HepG2 (cell line): ENCODE measurements around the gene THADA. TPM values are rescaled to one million over a fixed set of nuclear protein-coding genes. Genes with fewer than 3 reads are reported as not detected.

Experiments used
- FOXP4 ChIP-seq: sonication (generic); formaldehyde crosslinking; IDR thresholded peaks from 2 replicates; pipeline ENCODE4 v1.4.0; 2020; ENCODE audit warnings: missing genetic modification reagents
- MIER3 ChIP-seq: IDR thresholded peaks from 2 replicates; pipeline ENCODE4 v1.6.1; 2016; ENCODE audit warnings: missing compliant biosample characterization, borderline replicate concordance
- MLX ChIP-seq: IDR thresholded peaks from 2 replicates; pipeline ENCODE4 v1.6.1; 2016
- SNAPC4 ChIP-seq: sonication (generic); formaldehyde crosslinking; IDR thresholded peaks from 2 replicates; pipeline ENCODE4 v1.4.0; 2020; ENCODE audit warnings: mild to moderate bottlenecking, missing genetic modification reagents
- SRSF1 ChIP-seq: fragments of 200-400 bp; formaldehyde crosslinking; optimal IDR thresholded peaks from 2 replicates; pipeline ENCODE3; 2017; ENCODE audit warnings: mild to moderate bottlenecking, low read depth, low read length, moderate library complexity
- ZKSCAN8 ChIP-seq: IDR thresholded peaks from 2 replicates; pipeline ENCODE4 v1.6.1; 2016; ENCODE audit warnings: borderline replicate concordance, missing genetic modification reagents, missing compliant biosample characterization
- ZNF24 ChIP-seq: fragments of 450-650 bp; IDR thresholded peaks from 2 replicates; pipeline ENCODE4 v1.6.1; 2017; ENCODE audit warnings: antibody characterized with exemption, mild to moderate bottlenecking
- ZNF333 ChIP-seq: sonication (generic); formaldehyde crosslinking; IDR thresholded peaks from 2 replicates; pipeline ENCODE4 v1.4.0; 2020; ENCODE audit warnings: mild to moderate bottlenecking, missing genetic modification reagents, borderline replicate concordance
- ZNF605 ChIP-seq: sonication (generic); formaldehyde crosslinking; IDR thresholded peaks from 2 replicates; pipeline ENCODE4 v1.8.0; 2022; ENCODE audit warnings: mild to moderate bottlenecking, missing genetic modification reagents
- ZNF772 ChIP-seq: sonication (generic); formaldehyde crosslinking; IDR thresholded peaks from 2 replicates; pipeline ENCODE4 v1.5.0; 2020; ENCODE audit warnings: mild to moderate bottlenecking, missing genetic modification reagents
- ZNF792 ChIP-seq: IDR thresholded peaks from 2 replicates; pipeline ENCODE4 v1.6.1; 2016
- polyA plus RNA-seq, 8 experiments: library from polyadenylated mRNA; depleted of rRNA in 3 of 8; stranded (reverse) in 7 of 8; unstranded in 1 of 8; fragments of >200 nt; fragmentation: Illumina TruSeq in 4 of 8; extraction: Trizol in 4 of 8; gene quantifications; 2 replicates each; pipeline versions ENCODE4 v1.2.1 to v1.2.3, GENCODE V29; 2011 to 2016; ENCODE audit warnings: low read depth in 4 of 8, missing spikeins in 1 of 8, mixed read lengths in 1 of 8; ENCODE audit not compliant: insufficient read depth in 1 of 8
- total RNA-seq, 5 experiments: library from RNA; depleted of rRNA; stranded (reverse); fragments of >200 nt; fragmentation: Illumina TruSeq; extraction: Trizol; gene quantifications; 2 replicates each; pipeline ENCODE4 v1.2.3, GENCODE V29; 2016; ENCODE audit warnings: low read depth in 1 of 5
- TF ChIP-seq, protein P1 (sequence below): IDR thresholded peaks from 2 replicates; pipeline ENCODE4 v1.6.1; 2016; ENCODE audit warnings: low read depth, missing genetic modification reagents, missing compliant biosample characterization
- TF ChIP-seq, protein P2 (sequence below): sonication (generic); formaldehyde crosslinking; IDR thresholded peaks from 2 replicates; pipeline ENCODE4 v1.5.1; 2020; ENCODE audit warnings: missing genetic modification reagents, mild to moderate bottlenecking, borderline replicate concordance

Gene THADA
- total and polyA plus RNA-seq, 2 of the 13 experiments (the other 11 are each of a cell fraction or from before 2014, with no cell fraction given), result 12.7 to 21.7 TPM

- TF ChIP-seq SNAPC4 (CRISPR knock-in tag), result no peak
- peak; percentile 83 for TF ChIP-seq ZNF792
- TF ChIP-seq ZNF24, result 0 out of 2 replicates have a peak, but pooled peaks have one; percentile 7
- TF ChIP-seq ZNF772 (CRISPR knock-in tag), result peak; percentile 77; the same call in 1 of the 2 replicates
- TF ChIP-seq MIER3 (CRISPR knock-in tag), result peak; percentile 92; the same call in 1 of the 2 replicates
- peak; percentile 59; the same call in 1 of the 2 replicates for TF ChIP-seq ZKSCAN8 (CRISPR knock-in tag)
- peak; percentile 82 for TF ChIP-seq MLX (CRISPR knock-in tag)
- no peak for TF ChIP-seq ZNF605 (CRISPR knock-in tag)
- TF ChIP-seq, protein P1, sequence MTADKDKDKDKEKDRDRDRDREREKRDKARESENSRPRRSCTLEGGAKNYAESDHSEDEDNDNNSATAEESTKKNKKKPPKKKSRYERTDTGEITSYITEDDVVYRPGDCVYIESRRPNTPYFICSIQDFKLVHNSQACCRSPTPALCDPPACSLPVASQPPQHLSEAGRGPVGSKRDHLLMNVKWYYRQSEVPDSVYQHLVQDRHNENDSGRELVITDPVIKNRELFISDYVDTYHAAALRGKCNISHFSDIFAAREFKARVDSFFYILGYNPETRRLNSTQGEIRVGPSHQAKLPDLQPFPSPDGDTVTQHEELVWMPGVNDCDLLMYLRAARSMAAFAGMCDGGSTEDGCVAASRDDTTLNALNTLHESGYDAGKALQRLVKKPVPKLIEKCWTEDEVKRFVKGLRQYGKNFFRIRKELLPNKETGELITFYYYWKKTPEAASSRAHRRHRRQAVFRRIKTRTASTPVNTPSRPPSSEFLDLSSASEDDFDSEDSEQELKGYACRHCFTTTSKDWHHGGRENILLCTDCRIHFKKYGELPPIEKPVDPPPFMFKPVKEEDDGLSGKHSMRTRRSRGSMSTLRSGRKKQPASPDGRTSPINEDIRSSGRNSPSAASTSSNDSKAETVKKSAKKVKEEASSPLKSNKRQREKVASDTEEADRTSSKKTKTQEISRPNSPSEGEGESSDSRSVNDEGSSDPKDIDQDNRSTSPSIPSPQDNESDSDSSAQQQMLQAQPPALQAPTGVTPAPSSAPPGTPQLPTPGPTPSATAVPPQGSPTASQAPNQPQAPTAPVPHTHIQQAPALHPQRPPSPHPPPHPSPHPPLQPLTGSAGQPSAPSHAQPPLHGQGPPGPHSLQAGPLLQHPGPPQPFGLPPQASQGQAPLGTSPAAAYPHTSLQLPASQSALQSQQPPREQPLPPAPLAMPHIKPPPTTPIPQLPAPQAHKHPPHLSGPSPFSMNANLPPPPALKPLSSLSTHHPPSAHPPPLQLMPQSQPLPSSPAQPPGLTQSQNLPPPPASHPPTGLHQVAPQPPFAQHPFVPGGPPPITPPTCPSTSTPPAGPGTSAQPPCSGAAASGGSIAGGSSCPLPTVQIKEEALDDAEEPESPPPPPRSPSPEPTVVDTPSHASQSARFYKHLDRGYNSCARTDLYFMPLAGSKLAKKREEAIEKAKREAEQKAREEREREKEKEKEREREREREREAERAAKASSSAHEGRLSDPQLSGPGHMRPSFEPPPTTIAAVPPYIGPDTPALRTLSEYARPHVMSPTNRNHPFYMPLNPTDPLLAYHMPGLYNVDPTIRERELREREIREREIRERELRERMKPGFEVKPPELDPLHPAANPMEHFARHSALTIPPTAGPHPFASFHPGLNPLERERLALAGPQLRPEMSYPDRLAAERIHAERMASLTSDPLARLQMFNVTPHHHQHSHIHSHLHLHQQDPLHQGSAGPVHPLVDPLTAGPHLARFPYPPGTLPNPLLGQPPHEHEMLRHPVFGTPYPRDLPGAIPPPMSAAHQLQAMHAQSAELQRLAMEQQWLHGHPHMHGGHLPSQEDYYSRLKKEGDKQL, result peak; percentile 87
- 0 out of 2 replicates have a peak, but pooled peaks have one; percentile 38 for TF ChIP-seq ZNF333 (CRISPR knock-in tag)
- TF ChIP-seq, protein P2, sequence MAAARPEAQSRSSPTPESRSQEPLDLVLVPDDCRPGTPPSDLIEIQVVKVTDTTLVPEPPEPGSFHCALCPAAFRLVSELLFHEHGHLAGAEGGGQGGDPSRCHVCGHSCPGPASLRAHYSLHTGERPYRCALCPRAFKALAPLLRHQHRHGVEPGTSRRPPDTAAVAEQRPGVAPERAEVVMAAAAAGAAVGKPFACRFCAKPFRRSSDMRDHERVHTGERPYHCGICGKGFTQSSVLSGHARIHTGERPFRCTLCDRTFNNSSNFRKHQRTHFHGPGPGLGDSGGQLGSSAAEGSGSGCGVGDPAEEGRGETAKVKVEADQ (CRISPR knock-in tag), result 0 out of 2 replicates have a peak, but pooled peaks have one; percentile 43
- TF ChIP-seq SRSF1, result no peak
- peak; percentile 89 for TF ChIP-seq FOXP4
Measured at GRCh38 chr2:43389581-43390466, 206.0 kb downstream of the THADA start (continued).
